ENCODE measurements around the gene APCDD1. TPM values are rescaled to one million over a fixed set of nuclear protein-coding genes. Genes with fewer than 3 reads are reported as not detected.

The APCDD1 gene
- total RNA-seq, 1 experiment from 2014 or later: 0.54 TPM

DNA sequence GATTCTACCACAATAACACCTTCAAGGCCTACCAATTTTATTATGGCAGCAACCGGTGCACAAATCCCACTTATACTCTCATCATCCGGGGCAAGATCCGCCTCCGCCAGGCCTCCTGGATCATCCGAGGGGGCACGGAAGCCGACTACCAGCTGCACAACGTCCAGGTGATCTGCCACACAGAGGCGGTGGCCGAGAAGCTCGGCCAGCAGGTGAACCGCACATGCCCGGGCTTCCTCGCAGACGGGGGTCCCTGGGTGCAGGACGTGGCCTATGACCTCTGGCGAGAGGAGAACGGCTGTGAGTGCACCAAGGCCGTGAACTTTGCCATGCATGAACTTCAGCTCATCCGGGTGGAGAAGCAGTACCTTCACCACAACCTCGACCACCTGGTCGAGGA lies 17.1 kb downstream of the APCDD1 start:
- intact Hi-C loops (cut with micrococcal nuclease): no loop called here
- Mint-ChIP-seq H3K4me3 (ENCODE audit: unreplicated experiment) (no peak overlapping the region), H3K36me3 (ENCODE audit: insufficient read depth, unreplicated experiment) (no peaks in the 10 kb centered on the region), H3K4me1 (ENCODE audit: insufficient read depth, unreplicated experiment) (no peaks in the 10 kb centered on the region), H3K9me3 (ENCODE audit: unreplicated experiment) (no peaks in the 10 kb centered on the region), H3K27ac (ENCODE audit: low read depth, unreplicated experiment) (no peak overlapping the region), H3K27me3 (ENCODE audit: insufficient read depth, unreplicated experiment) (no peaks in the 10 kb centered on the region)
- POLR2A ChIA-PET: interaction anchor here (0.7 kb wide), 1 partner anchor 221 kb away, joined by 4 read pairs; no protein-coding TSS in a partner anchor
- BruUV-seq (replicated peaks): no TSS peak
- no peak for TF ChIP-seq CTCF (IDR thresholded peaks at IDR 0.05; ENCODE audit: unreplicated experiment)
- no peak for DNase-seq (ENCODE audit: unreplicated experiment)
- CTCF ChIA-PET: no interaction called here

- peaks cover 4% of the 10 kb centered on the region for H3K36me3 Mint-ChIP-seq (ENCODE audit: insufficient read depth, unreplicated experiment)
- ChIA-PET POLR2A (no interaction called here), CTCF (no interaction called here)
- no peaks in the 10 kb centered on the region for H3K27me3 Mint-ChIP-seq (ENCODE audit: insufficient read depth, unreplicated experiment)
- H3K4me1 Mint-ChIP-seq (ENCODE audit: insufficient read depth, unreplicated experiment): no peaks in the 10 kb centered on the region
- intact Hi-C loops (cut with micrococcal nuclease): no loop called here
- no peak overlapping the region for H3K4me3 Mint-ChIP-seq (ENCODE audit: unreplicated experiment)
- DNase-seq (ENCODE audit: unreplicated experiment): no peak
- no peak overlapping the region for H3K27ac Mint-ChIP-seq (ENCODE audit: low read depth, unreplicated experiment)
- no TSS peak for BruUV-seq (replicated peaks)
- no peaks in the 10 kb centered on the region for H3K9me3 Mint-ChIP-seq (ENCODE audit: unreplicated experiment)
- TF ChIP-seq CTCF (IDR thresholded peaks at IDR 0.05; ENCODE audit: unreplicated experiment): no peak
Observed at GRCh38 chr18:10473132-10473531, 18.7 kb downstream of the APCDD1 start.

DNA sequence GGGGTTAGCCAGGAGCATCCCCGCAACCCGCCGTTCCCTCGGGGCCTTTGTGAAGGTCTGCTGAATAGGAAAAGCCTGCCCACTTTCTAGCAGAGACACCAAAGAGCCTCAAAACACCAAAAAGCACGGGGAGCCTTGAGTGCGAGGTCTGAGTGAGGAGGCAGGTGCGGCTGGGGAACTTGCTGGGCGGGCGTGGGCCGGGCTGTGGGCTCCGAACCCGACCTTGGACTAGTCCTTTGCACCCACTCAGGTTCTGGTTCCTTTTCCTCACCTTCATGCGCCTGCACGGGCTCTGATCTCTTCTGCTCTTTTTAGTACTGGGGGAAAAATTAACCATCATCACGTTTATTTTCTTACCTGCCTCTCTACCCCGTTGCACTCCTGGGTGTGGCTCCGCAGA lies 19.9 kb downstream of the APCDD1 start:
- Mint-ChIP-seq H3K27ac (ENCODE audit: low read depth, unreplicated experiment) (no peak overlapping the region), H3K4me3 (ENCODE audit: unreplicated experiment) (no peak overlapping the region), H3K36me3 (ENCODE audit: insufficient read depth, unreplicated experiment) (peaks cover 6% of the 10 kb centered on the region), H3K27me3 (ENCODE audit: insufficient read depth, unreplicated experiment) (no peaks in the 10 kb centered on the region), H3K4me1 (ENCODE audit: insufficient read depth, unreplicated experiment) (no peaks in the 10 kb centered on the region), H3K9me3 (ENCODE audit: unreplicated experiment) (no peaks in the 10 kb centered on the region)
- intact Hi-C loops (cut with micrococcal nuclease): no loop called here
- CTCF ChIA-PET: no interaction called here
- no peak for TF ChIP-seq CTCF (IDR thresholded peaks at IDR 0.05; ENCODE audit: unreplicated experiment)
- no TSS peak for BruUV-seq (replicated peaks)
- no peak for DNase-seq (ENCODE audit: unreplicated experiment)
- POLR2A ChIA-PET: no interaction called here

DNA sequence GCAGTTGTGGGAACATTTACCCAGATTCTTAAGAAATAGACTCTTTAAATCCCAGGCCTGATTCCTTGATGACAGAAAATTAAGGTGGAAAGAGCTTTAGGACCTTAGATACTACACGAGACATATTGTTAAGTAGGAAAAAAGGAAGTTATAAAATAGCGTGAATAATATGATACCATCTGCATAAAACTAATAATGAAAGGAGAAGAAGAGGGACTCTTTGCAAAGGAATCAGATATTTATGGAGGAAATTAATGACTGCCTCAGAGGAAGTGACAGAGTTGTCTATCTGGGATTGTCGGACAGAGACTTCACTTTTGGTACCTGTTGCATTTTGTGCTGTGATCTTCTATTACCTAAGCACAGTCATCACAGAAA lies 20.8 kb downstream of the APCDD1 start:
- POLR2A ChIA-PET: no interaction called here
- Mint-ChIP-seq H3K36me3 (ENCODE audit: insufficient read depth, unreplicated experiment) (peaks cover 6% of the 10 kb centered on the region), H3K27me3 (ENCODE audit: insufficient read depth, unreplicated experiment) (no peaks in the 10 kb centered on the region), H3K9me3 (ENCODE audit: unreplicated experiment) (no peaks in the 10 kb centered on the region), H3K4me3 (ENCODE audit: unreplicated experiment) (no peak overlapping the region), H3K27ac (ENCODE audit: low read depth, unreplicated experiment) (no peak overlapping the region), H3K4me1 (ENCODE audit: insufficient read depth, unreplicated experiment) (no peaks in the 10 kb centered on the region)
- no peak for TF ChIP-seq CTCF (IDR thresholded peaks at IDR 0.05; ENCODE audit: unreplicated experiment)
- no peak for DNase-seq (ENCODE audit: unreplicated experiment)
- BruUV-seq (replicated peaks): no TSS peak
- intact Hi-C loops (cut with micrococcal nuclease): no loop called here
- CTCF ChIA-PET: interaction anchor here (0.6 kb wide), 1 partner anchor 426 kb away, joined by 3 read pairs; no protein-coding TSS in a partner anchor
